Panc1 (cell line): Measurements from ENCODE around the gene ASIC1. TPM values are rescaled to one million over a fixed set of nuclear protein-coding genes. Genes with fewer than 3 reads are reported as not detected.
A peak's percentile ranks its signal among the peaks of the same experiment; 100 is the strongest.

ENCODE experiments used
- ATAC-seq: fragments of 200-7000 bp; cut with Tn5 transposase; 2 replicates; pipeline ENCODE4 v1.9.1; 2020; ENCODE audit warnings: mild to moderate bottlenecking, moderate library complexity
- BruUV-seq: library from RNA; stranded (reverse); fragments of 400-500 nt; replicated peaks from 2 replicates; lab custom pipeline; 2021; lab: Mats Ljungman, UMichigan
- CTCF ChIA-PET: fragments of 300-600 bp; sonication (Branson Sonifier 250); formaldehyde crosslinking; loops from one replicate; lab custom pipeline; 2022; ENCODE audit warnings: antibody characterized with exemption; lab: Charles Lee
- POLR2A ChIA-PET: fragments of 300-600 bp; sonication (Branson Sonifier 250); formaldehyde crosslinking; loops from one replicate; lab custom pipeline; 2022; ENCODE audit warnings: antibody characterized with exemption; lab: Charles Lee
- DNase-seq: peaks from one replicate; pipeline ENCODE4 v3.0.0-alpha.2; 2010; ENCODE audit warnings: low read depth, low spot score
- H3K27ac ChIP-seq: 2 replicates; pipeline ENCODE4 v1.5.1; 2011; ENCODE audit warnings: mild to moderate bottlenecking, low read length, inconsistent platforms
- H3K27me3 ChIP-seq: fragments of 200-500 bp; sonication (Bioruptor generic); 2 replicates; pipeline ENCODE4 v1.6.0; 2014; ENCODE audit warnings: low read length, inconsistent platforms; ENCODE audit not compliant: control insufficient read depth, insufficient read depth
- H3K36me3 ChIP-seq: fragments of 200-500 bp; sonication (Bioruptor generic); 2 replicates; pipeline ENCODE4 v1.5.1; 2014; ENCODE audit warnings: inconsistent platforms, mild to moderate bottlenecking, low read length, moderate library complexity; ENCODE audit not compliant: control insufficient read depth, insufficient read depth
- H3K4me1 ChIP-seq: 2 replicates; pipeline ENCODE4 v1.5.1; 2011; ENCODE audit warnings: inconsistent platforms, mild to moderate bottlenecking, low read length, moderate library complexity; ENCODE audit not compliant: control insufficient read depth, insufficient read depth
- H3K4me3 ChIP-seq, 2 experiments: 2 replicates each; pipeline ENCODE4 v1.5.1; 2011 to 2012; ENCODE audit warnings: low read depth in 2 of 2, low read length in 2 of 2, mild to moderate bottlenecking in 2 of 2, inconsistent platforms in 1 of 2, moderate library complexity in 1 of 2
- H3K9me3 ChIP-seq: fragments of 200-500 bp; sonication (Bioruptor generic); 2 replicates; pipeline ENCODE4 v1.5.1; 2014; ENCODE audit warnings: low read depth, mild to moderate bottlenecking, inconsistent platforms, low read length, moderate library complexity; ENCODE audit not compliant: control insufficient read depth, insufficient read depth
- CTCF ChIP-seq: fragments of 450-650 bp; IDR thresholded peaks from 2 replicates; pipeline ENCODE4 v1.5.1; 2017; ENCODE audit warnings: mild to moderate bottlenecking
- POLR2AphosphoS5 ChIP-seq: IDR thresholded peaks from 2 replicates; pipeline ENCODE4 v1.6.1; 2012; ENCODE audit warnings: mild to moderate bottlenecking, low read depth, low read length, moderate library complexity
- SIN3A ChIP-seq: IDR thresholded peaks from 2 replicates; pipeline ENCODE4 v1.6.1; 2012; ENCODE audit warnings: low read depth, mild to moderate bottlenecking, low read length, moderate library complexity, borderline replicate concordance; ENCODE audit not compliant: insufficient read depth
- TCF7L2 ChIP-seq: IDR thresholded peaks from 2 replicates; pipeline ENCODE4 v1.6.1; 2011; ENCODE audit warnings: mild to moderate bottlenecking, low read depth, low read length, inconsistent platforms
- in situ Hi-C: cut with HindIII; loops from 2 replicates; pipeline ENCODE4 v1.10.0; 2016; ENCODE audit warnings: low sequenced_read_pairs, low pct_unique_long_range_greater_than_20kb
- intact Hi-C: fragments of 100-400 bp; cut with micrococcal nuclease; formaldehyde crosslinking; loops from one replicate; pipeline ENCODE4 v1.10.0; 2022; ENCODE audit not compliant: unreplicated experiment
- total RNA-seq: library from RNA; stranded (reverse); gene quantifications from one replicate; pipeline ENCODE4 v1.2.1, GENCODE V29; 2021; ENCODE audit not compliant: unreplicated experiment
- TF ChIP-seq, protein P1 (sequence below), 2 experiments: IDR thresholded peaks; 2 replicates each; pipeline ENCODE4 v1.6.1; 2011 to 2012; ENCODE audit warnings: low read depth in 2 of 2, control low read depth in 1 of 2, low read length in 1 of 2, mild to moderate bottlenecking in 1 of 2, moderate library complexity in 1 of 2; ENCODE audit not compliant: insufficient read depth in 1 of 2

The ASIC1 gene
- total RNA-seq, 1 experiment from 2014 or later: 13.5 TPM

GRCh38 chr12:50070314-50071060, 13.1 kb downstream of the ASIC1 start:
- Histone ChIP-seq H3K27ac (peak overlapping the region; percentile 18; the same call in 1 of the 2 replicates), H3K36me3 (no peaks in the 10 kb centered on the region), H3K27me3 (no peaks in the 10 kb centered on the region), H3K4me3 (no peak overlapping the region), H3K4me1 (0 out of 2 replicates have a peak, but pooled peaks cover 3% of the 10 kb centered on the region), H3K9me3 (no peaks in the 10 kb centered on the region)
- in situ Hi-C loops: no loop called here
- no peak for TF ChIP-seq SIN3A
- TF ChIP-seq CTCF: peak; percentile 96
- intact Hi-C loops: loop anchor here (1.0 kb wide), 1 partner anchor 103 kb away; no protein-coding TSS in a partner anchor
- ChIA-PET POLR2A (interaction anchor here (0.6 to 0.7 kb wide), 2 partner anchors 549 to 665 kb away, joined by 4 to 7 read pairs; no protein-coding TSS in a partner anchor), CTCF (interaction anchor here (0.5 to 3.3 kb wide), 15 partner anchors 12 to 737 kb away, joined by 3 to 30 read pairs (median 4); partner anchors contain the start of genes AQP6 and SMARCD1)
- DNase-seq (no peak), ATAC-seq (peak; percentile 83)
- no TSS peak for BruUV-seq

- H3K36me3 ChIP-seq: no peaks in the 10 kb centered on the region
- H3K4me1 ChIP-seq: 0 out of 2 replicates have a peak, but pooled peaks cover 3% of the 10 kb centered on the region
- H3K27me3 ChIP-seq: no peaks in the 10 kb centered on the region
- no TSS peak for BruUV-seq
- DNase-seq (no peak), ATAC-seq (no peak)
- H3K9me3 ChIP-seq: no peaks in the 10 kb centered on the region
- no peak overlapping the region for H3K27ac ChIP-seq
- CTCF ChIA-PET: interaction anchor here (0.5 kb wide), 1 partner anchor 273 kb away, joined by 5 read pairs; no protein-coding TSS in a partner anchor
- in situ Hi-C loops (no loop called here), intact Hi-C loops (no loop called here)
- TF ChIP-seq TCF7L2 (no peak), CTCF (no peak), POLR2AphosphoS5 (no peak), SIN3A (no peak)
- TF ChIP-seq, protein P1, sequence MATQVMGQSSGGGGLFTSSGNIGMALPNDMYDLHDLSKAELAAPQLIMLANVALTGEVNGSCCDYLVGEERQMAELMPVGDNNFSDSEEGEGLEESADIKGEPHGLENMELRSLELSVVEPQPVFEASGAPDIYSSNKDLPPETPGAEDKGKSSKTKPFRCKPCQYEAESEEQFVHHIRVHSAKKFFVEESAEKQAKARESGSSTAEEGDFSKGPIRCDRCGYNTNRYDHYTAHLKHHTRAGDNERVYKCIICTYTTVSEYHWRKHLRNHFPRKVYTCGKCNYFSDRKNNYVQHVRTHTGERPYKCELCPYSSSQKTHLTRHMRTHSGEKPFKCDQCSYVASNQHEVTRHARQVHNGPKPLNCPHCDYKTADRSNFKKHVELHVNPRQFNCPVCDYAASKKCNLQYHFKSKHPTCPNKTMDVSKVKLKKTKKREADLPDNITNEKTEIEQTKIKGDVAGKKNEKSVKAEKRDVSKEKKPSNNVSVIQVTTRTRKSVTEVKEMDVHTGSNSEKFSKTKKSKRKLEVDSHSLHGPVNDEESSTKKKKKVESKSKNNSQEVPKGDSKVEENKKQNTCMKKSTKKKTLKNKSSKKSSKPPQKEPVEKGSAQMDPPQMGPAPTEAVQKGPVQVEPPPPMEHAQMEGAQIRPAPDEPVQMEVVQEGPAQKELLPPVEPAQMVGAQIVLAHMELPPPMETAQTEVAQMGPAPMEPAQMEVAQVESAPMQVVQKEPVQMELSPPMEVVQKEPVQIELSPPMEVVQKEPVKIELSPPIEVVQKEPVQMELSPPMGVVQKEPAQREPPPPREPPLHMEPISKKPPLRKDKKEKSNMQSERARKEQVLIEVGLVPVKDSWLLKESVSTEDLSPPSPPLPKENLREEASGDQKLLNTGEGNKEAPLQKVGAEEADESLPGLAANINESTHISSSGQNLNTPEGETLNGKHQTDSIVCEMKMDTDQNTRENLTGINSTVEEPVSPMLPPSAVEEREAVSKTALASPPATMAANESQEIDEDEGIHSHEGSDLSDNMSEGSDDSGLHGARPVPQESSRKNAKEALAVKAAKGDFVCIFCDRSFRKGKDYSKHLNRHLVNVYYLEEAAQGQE (IDR thresholded peaks at IDR 0.05; ENCODE audit: insufficient read depth in 1 of 2, low read depth in 2 of 2, low read length in 1 of 2): no peak
- no peak overlapping the region for H3K4me3 ChIP-seq
- POLR2A ChIA-PET: interaction anchor here (0.6 to 0.7 kb wide), 2 partner anchors 107 to 122 kb away, joined by 3 to 7 read pairs; no protein-coding TSS in a partner anchor
Measured at GRCh38 chr12:50072198-50072907, 15.0 kb downstream of the ASIC1 start.
